HG02943 (cell line): ENCODE data around the gene LRWD1.

Experiments
- ATAC-seq: cut with Tn5 transposase; IDR thresholded peaks from one replicate; pipeline ENCODE4 v1.9.1; 2021; ENCODE audit warnings: mild to moderate bottlenecking, low read depth, moderate library complexity; ENCODE audit not compliant: unreplicated experiment

The LRWD1 gene

GRCh38 chr7:102464577-102465280, at the start of gene LRWD1, which contains the start of gene ALKBH4:
TSS of gene LRWD1 (plus strand) at chr7:102464984. CDS start at chr7:102465081, 97 bp downstream.
TSS of gene ALKBH4 (minus strand) at chr7:102464863. CDS start at chr7:102464836, 27 bp downstream.
- peak; percentile 78 for ATAC-seq

GRCh38 chr7:102415685-102416225, 49.0 kb upstream of the LRWD1 start:
- ATAC-seq: peak; percentile 67

- ATAC-seq: no peak
Measured at GRCh38 chr7:102416406-102416805, 48.4 kb upstream of the LRWD1 start.

GRCh38 chr7:102417105-102417504, 47.7 kb upstream of the LRWD1 start:
- ATAC-seq: no peak

- no peak for ATAC-seq
Measured at GRCh38 chr7:102418592-102418991, 46.2 kb upstream of the LRWD1 start.

- ATAC-seq: no peak
Measured at GRCh38 chr7:102421706-102422240, 43.0 kb upstream of the LRWD1 start.

GRCh38 chr7:102424129-102424551, 40.6 kb upstream of the LRWD1 start:
- no peak for ATAC-seq

- no peak for ATAC-seq
Measured at GRCh38 chr7:102424787-102425218, 40.0 kb upstream of the LRWD1 start.

GRCh38 chr7:102425639-102426267, 39.0 kb upstream of the LRWD1 start:
- ATAC-seq: peak; percentile 54

GRCh38 chr7:102426268-102427018, 38.3 kb upstream of the LRWD1 start:
- ATAC-seq: peak; percentile 44

GRCh38 chr7:102427019-102427405, 37.8 kb upstream of the LRWD1 start:
- no peak for ATAC-seq

GRCh38 chr7:102429141-102429899, 35.5 kb upstream of the LRWD1 start:
- no peak for ATAC-seq

GRCh38 chr7:102431617-102432298, 33.0 kb upstream of the LRWD1 start:
- no peak for ATAC-seq

- peak; percentile 26 for ATAC-seq
Measured at GRCh38 chr7:102432442-102433218, 32.2 kb upstream of the LRWD1 start.

GRCh38 chr7:102433219-102434038, 31.4 kb upstream of the LRWD1 start, which contains the start of gene ORAI2:
TSS of gene ORAI2 (plus strand) at chr7:102433575. CDS start at chr7:102438957, 5,382 bp downstream.
- ATAC-seq: peak; percentile 50

- ATAC-seq: peak; percentile 2
Measured at GRCh38 chr7:102434039-102434486, 30.7 kb upstream of the LRWD1 start.

GRCh38 chr7:102436118-102436517, 28.7 kb upstream of the LRWD1 start:
- no peak for ATAC-seq
